ENCODE measurements around the gene BUB1.
"Not testable (repeated sequence)": the region's sequence is repeated elsewhere in the genome, so short reads cannot be mapped to it uniquely, and the experiment has no call there.

The BUB1 gene

GRCh38 chr2:110591973-110592372 lies 85.9 kb downstream of the BUB1 start:
- not testable (repeated sequence) for DNase-seq (ENCODE audit: low read depth)

GRCh38 chr2:110589677-110590330 lies 88.1 kb downstream of the BUB1 start:
- not testable (repeated sequence) for DNase-seq (ENCODE audit: low read depth)

GRCh38 chr2:110588520-110588919 lies 89.3 kb downstream of the BUB1 start:
- not testable (repeated sequence) for DNase-seq (ENCODE audit: low read depth)
